Keratinocyte (primary cell): ENCODE data around the gene LALBA.

Experiments
- EZH2 ChIP-seq: IDR thresholded peaks from one replicate; pipeline ENCODE4 v1.6.1; 2012; ENCODE audit warnings: inconsistent platforms, mild to moderate bottlenecking, low read length, moderate library complexity
- TF ChIP-seq, protein P1 (sequence below), 3 experiments: IDR thresholded peaks in 1 of 3; conservative IDR thresholded peaks in 1 of 3; optimal IDR thresholded peaks in 1 of 3; 2 replicates in 2 of 3; 3 replicates in 1 of 3; pipeline versions ENCODE3 to v1.5.1; 2011; ENCODE audit warnings: low read length in 3 of 3, mild to moderate bottlenecking in 3 of 3, moderate library complexity in 2 of 3, control low read depth in 1 of 3, inconsistent platforms in 1 of 3; ENCODE audit not compliant: insufficient read depth in 2 of 3; ENCODE audit errors: extremely low read depth in 1 of 3

DNA sequence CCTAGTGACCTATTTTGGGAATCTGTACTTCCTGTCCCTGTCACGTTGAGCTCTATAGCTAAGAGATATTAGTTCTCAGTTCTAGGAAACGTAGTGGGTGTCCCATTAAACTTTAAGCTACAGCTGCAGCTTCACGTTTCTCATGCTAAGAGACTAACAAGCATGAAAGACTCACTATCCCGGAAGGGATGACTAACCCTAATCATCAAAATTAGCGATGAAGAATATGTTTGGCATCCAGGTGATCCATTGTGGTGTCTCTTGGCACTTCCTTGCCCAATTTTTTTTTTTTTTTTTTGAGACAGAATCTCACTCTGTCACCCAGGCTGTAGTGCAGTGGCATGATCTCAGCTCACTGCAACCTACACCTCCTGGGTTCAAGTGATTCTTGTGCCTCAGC is 11.0 kb upstream of the LALBA start:
- no peak for TF ChIP-seq EZH2
- TF ChIP-seq, protein P1, sequence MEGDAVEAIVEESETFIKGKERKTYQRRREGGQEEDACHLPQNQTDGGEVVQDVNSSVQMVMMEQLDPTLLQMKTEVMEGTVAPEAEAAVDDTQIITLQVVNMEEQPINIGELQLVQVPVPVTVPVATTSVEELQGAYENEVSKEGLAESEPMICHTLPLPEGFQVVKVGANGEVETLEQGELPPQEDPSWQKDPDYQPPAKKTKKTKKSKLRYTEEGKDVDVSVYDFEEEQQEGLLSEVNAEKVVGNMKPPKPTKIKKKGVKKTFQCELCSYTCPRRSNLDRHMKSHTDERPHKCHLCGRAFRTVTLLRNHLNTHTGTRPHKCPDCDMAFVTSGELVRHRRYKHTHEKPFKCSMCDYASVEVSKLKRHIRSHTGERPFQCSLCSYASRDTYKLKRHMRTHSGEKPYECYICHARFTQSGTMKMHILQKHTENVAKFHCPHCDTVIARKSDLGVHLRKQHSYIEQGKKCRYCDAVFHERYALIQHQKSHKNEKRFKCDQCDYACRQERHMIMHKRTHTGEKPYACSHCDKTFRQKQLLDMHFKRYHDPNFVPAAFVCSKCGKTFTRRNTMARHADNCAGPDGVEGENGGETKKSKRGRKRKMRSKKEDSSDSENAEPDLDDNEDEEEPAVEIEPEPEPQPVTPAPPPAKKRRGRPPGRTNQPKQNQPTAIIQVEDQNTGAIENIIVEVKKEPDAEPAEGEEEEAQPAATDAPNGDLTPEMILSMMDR (optimal IDR thresholded peaks at IDR 0.05 in 1 of 3, IDR thresholded peaks at IDR 0.05 in 1 of 3, conservative IDR thresholded peaks at IDR 0.05 in 1 of 3; ENCODE audit: extremely low read depth in 1 of 3, insufficient read depth in 2 of 3, low read length in 3 of 3) = no peak
